GM21360 (cell line): ENCODE results near the gene CHST7.
A peak's percentile ranks its signal among the peaks of the same experiment; 100 is the strongest.

Source experiments
- ATAC-seq: cut with Tn5 transposase; IDR thresholded peaks from one replicate; pipeline ENCODE4 v1.9.1; 2021; ENCODE audit warnings: mild to moderate bottlenecking, moderate library complexity; ENCODE audit not compliant: unreplicated experiment

Gene CHST7

GRCh38 chrX:46572340-46572936, 1.1 kb upstream of the CHST7 start:
- ATAC-seq: peak; percentile 30

- ATAC-seq: peak; percentile 28
Observed at GRCh38 chrX:46573892-46574773, 568 bp downstream of the CHST7 start.

- no peak for ATAC-seq
Observed at GRCh38 chrX:46574774-46575381, 1.3 kb downstream of the CHST7 start.

DNA sequence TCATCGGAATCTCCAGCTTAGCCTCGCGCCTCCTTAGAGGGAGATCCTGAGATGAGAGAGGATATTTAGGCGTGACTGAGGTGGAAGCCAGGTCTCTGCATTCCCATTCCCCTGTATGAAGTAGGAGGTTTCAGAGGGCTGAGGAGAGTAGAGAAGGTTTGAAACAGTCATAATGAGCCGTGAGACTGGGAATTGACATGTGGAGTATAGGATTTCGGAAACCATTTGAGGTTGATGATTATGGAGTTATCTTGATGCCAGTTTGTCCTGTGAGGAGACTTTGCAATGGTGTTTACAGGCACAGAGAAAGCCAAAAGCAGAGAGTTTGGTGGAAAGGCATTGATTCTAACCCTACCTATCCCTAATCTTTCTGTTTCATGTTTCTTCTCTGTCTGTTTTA, 2.0 kb downstream of the CHST7 start:
- ATAC-seq: no peak

DNA sequence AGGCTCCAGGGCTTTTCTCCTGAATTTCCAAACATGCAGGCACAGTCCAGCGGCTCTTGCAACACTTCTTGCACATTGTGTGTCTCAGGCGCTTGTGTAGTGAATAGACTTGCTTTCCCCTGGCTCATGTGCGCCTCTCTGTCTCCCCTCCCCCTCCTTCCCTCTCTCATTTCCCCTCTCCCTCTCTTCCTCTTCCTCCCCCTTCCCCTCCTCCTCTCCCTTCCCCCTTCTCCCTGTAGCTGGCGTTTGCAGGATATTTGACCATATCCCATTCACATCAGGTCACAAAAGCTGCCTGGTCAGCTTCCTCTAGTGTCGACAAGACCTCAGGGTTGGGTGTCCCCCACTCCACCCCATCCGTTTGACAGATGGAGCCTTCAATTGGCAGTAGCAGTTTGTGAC, 2.4 kb downstream of the CHST7 start:
- ATAC-seq: no peak

GRCh38 chrX:46576458-46576857, 2.9 kb downstream of the CHST7 start:
- ATAC-seq: no peak

DNA sequence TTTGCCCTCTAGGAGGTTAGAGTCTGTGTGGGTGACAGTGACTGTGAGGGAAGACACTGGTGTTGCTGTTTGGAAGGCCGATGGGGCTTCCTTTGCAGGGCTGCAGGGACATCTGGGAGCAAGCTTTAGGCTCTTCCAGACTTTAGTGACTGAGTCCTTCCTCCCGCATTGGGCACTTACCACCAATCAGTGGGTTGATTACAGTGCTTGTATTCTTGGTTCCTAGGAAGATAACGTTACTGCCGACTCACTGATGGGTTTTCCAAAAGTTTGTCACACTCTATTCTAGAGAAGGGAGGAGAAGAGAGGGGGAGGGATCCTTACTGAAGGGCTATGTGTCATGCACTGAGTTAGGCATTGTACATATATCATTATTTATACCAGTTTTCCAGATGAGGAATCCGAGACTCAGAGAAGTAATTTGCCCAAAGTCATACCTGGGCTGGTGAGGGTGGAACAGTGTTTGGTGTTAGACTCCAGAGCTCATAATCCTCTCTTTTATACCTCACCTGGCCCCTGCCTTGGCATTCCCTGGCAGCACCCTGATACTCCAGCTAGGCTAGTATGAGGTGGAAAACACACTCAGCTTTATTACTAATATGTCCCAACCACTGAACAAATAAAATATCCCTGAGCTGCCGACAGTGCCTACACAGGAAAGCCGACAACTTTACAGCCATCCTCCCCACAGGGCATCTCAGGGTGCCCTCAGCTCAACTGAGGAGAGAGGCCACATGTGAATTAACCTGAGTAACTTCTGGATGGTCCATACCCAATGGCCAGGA, 3.8 kb downstream of the CHST7 start:
- no peak for ATAC-seq

GRCh38 chrX:46579250-46579649, 5.7 kb downstream of the CHST7 start:
- ATAC-seq: no peak

GRCh38 chrX:46580613-46581012, 7.0 kb downstream of the CHST7 start:
- ATAC-seq: no peak

DNA sequence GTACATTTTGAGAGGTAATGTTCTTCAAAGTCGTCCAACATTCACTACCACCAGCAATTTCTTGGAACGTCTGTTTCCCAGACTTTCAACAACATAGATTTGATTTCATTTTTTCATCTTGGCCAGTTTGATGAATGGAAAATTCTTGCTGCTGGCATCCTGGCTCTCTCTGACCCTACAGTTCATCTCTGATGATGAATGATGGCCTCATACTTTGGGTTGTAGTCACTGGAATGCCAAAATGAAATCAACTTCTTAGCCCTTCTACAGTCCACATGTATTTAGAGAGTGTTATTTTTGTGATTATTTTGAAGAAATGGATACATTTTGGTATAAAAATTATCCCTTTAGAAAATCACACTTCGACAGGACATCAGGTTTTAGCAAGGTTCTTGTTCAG, 8.8 kb downstream of the CHST7 start:
- ATAC-seq: no peak

GRCh38 chrX:46582966-46583365, 9.4 kb downstream of the CHST7 start:
- ATAC-seq: no peak

DNA sequence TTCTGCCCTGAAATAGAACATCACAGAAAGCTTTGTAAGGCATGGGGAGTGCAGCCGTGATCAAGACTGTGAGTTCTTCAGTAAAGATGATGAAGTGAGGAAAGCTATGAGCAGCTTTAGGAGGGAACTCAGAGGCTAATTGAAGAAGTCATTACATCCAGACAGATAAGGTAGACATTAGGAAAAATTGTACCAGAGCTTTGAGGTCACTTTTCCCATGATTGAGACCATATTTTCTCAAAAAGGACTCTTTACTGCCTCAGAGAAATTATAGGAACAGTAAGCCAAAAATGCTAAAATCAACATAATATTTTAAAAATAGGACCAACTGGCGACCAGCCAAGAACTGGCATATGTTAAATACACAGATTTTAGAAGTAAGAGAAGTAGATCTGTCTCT, 11.2 kb downstream of the CHST7 start:
- ATAC-seq: no peak

GRCh38 chrX:46587158-46587557, 13.6 kb downstream of the CHST7 start:
- ATAC-seq: peak; percentile 65

- ATAC-seq: no peak
Observed at GRCh38 chrX:46587753-46588171, 14.2 kb downstream of the CHST7 start.

DNA sequence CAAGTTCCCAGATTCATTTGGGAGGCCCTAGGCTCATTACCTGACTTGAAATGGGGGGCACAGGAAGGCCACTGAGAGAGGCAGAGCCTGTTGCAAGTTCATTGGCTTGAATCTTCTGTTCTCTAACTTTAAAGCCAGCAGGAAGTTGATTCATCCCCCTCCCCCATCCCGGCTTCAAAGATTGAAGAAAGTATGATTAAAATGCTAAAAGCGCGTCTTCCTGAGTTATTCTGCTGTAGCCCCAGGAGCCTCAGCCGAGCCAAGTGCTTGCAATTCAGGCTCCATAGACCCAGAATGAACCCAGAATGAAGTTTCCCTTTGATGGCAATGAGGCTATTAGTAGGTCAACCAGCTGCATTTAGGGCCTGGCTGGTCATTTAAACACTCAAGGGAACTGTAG, 14.7 kb downstream of the CHST7 start:
- no peak for ATAC-seq

DNA sequence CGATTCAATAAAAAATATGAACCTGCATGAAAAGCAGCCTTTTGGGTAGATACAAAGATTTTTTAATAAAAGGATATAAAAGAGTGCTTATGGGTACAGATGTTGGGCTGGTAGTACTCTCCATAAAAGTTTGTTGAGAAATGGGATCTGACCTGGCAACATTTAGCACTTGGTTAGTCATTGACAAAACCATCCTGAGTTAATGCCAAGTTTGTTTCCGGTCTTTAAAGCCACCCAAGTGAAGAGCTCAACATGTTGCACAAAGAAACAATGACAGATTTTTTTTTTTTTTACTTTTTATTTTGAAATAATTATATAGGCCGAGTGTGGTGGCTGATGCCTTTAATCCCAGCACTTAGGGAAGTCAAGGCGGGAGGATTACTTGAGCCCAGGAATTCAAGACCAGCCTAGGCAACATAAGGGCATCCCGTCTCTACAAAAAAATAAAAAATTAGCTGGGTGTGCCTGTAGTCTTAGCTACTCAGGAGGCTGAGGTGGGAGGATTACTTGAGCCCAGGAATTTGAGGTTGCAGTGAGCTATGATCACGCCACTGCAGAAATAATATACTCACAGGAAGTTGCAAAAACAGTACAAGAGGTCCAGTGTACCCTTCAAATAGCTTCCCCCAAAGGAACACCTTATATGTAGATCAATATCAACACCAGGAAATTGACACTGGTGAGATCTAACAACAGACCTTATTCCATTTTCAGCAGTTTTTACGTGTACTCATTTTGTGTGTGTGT, 16.6 kb downstream of the CHST7 start:
- no peak for ATAC-seq

- no peak for ATAC-seq
Observed at GRCh38 chrX:46595084-46595483, 21.5 kb downstream of the CHST7 start.

DNA sequence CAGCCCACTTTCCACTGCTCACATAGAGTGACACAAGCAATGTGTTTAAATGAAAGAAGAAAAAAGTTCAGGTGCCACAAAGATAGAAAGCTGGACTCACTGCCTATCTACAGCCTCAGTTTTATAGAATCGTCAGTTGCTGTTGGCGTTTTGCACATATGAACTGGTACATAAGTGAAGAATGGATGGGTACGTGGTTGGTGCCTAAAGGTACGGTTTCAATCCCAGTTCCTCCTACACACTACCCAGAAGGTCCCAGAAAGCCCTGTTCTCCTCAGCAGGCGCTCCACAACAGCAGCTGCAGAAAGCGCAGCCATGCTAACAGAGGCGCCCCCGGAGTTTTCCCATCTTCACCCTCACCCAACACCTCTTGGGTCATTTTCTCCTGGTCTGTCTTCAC, 23.6 kb downstream of the CHST7 start:
- ATAC-seq: no peak

DNA sequence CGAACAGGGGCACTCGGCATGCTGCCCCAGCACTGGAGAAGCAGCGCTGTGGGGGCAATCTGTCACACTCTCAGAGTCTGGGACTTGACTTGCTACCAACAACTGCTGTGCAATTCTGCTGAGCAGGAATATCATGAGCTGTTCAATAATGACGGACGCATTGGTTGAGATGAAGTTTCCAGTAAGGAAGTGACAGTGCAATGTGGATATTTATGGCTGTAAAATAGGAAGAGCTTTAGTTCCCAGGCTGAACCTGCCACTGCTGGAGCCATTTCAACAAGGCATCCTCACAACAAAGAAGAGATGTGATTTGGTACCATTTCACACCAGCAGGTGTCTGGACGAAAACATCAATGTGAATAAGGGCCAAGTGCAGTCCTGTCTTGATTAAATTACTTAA, 24.2 kb downstream of the CHST7 start:
- no peak for ATAC-seq

- no peak for ATAC-seq
Observed at GRCh38 chrX:46599051-46599560, 25.5 kb downstream of the CHST7 start.
